Kidney glomerular epithelial cell (primary cell): Measurements from ENCODE around the gene PEX14.
"Not testable (repeated sequence)": the region's sequence is repeated elsewhere in the genome, so short reads cannot be mapped to it uniquely, and the experiment has no call there.

Experiments
- DNase-seq: peaks from one replicate; lab custom pipeline; 2025; lab: John Stamatoyannopoulos, UW

Gene PEX14

DNA sequence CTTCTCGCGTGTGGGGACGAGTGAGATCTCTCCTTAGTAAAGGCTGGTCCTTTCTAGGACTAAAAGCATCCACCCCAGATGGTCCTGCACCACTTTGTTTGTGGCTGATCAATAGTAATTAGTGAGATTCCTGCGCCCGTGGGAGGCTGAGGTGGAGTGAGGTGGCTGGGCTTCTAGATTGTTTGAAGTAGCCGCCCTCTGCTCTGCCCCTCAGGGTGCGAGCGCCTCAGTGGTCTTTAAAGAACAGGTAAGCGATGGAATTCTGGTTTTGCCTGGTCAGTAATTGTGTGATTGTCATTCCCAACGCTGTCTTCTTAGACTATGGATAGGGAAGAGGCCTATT lies 20.7 kb downstream of the PEX14 start:
- no peak for DNase-seq

DNA sequence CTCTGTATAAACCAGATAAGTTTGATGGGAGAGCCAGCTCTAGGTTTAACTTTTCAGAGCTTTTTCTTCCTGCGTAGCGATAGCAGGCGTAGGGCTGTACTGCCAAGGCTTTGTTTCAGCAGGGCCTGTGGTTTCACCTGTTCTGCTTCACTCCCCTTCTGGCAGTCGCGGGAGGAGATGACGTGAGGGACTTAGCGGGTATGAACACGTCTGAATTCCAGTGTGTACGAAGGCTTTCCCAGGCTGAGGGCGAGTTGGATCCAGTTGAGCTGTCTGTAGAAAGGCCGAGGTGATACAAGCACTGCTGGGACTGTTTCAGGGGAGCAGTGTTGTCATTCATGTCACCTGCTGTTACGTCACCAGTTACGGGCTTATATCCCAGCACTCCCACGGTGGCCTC lies 21.2 kb downstream of the PEX14 start:
- peak; percentile 90 for DNase-seq

DNA sequence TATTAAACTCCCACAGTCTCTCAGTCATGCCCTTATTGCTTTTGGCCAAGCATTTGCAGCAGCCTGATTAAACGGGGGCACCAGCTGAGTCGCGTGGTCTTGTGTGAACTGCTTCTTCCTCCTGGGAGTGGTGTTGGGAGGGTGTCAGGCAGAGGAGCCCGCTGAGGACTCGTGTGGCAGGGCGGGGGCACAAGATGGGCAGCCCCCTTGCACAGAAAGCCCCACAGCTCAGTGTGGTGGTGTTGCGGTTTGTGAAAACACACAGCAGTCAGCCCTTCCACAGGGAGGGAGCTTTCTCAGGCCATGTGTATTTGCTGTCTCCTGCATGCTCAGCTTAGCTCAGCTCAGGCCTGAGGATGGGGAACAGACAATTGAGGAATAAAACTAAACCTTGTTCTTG lies 22.4 kb downstream of the PEX14 start:
- no peak for DNase-seq

DNA sequence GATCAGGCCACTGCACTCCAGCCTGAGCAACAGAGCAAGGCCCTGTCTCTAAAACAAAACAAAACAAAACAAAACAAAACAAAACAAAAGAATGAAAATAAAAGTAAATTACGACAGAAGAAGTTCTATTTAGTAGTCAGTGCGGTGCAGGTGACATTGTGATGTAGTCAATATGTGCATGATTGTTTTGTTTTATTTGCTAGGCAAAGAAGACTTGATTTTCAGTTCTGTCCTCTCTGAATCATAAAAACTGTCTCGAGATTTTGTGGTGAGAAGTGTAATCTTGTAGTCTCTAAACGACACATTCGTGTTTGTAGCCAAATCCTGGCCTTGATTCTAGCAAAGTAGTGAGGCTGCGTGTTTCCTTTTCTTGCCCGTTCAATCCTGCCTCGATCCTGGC lies 23.5 kb downstream of the PEX14 start:
- DNase-seq: no peak

DNA sequence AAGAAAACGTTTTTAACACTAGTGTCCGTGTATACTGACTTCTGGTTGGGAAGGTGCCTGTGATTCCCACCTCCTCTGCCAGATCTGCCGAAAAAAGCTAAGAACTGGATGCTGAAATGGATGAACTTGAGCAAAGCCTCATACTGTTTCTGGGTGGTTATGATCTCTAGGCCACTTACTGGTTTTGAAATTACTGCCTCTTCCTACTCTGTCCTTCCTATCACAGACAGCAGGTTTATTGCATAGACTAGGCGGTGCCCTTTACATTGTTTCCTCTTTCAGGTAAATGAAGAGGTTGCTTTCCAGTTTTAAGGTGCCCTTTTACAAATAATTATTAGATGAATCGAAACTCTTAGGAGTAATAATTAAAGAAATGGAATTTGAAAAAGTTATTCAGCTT lies 27.5 kb downstream of the PEX14 start:
- no peak for DNase-seq

DNA sequence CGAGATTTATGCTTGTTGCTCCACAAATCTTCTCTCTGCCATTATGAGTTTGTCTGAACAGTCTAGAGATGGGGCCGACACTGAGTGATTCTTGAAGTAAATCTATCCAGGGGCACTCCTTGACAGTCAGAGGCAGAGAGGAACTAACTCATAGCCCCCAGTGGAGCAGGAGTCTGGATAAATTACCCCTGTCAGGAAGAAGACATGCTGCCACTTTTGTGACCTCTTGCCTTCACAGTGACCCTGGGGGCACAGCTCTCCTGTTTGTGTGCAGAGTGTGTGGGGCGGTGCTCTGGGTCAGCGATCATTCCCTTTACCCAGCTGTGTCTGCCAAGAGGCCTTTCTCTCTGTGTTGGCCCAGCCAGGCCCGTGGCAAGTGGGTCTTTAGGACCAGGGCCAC lies 29.5 kb downstream of the PEX14 start:
- no peak for DNase-seq

DNA sequence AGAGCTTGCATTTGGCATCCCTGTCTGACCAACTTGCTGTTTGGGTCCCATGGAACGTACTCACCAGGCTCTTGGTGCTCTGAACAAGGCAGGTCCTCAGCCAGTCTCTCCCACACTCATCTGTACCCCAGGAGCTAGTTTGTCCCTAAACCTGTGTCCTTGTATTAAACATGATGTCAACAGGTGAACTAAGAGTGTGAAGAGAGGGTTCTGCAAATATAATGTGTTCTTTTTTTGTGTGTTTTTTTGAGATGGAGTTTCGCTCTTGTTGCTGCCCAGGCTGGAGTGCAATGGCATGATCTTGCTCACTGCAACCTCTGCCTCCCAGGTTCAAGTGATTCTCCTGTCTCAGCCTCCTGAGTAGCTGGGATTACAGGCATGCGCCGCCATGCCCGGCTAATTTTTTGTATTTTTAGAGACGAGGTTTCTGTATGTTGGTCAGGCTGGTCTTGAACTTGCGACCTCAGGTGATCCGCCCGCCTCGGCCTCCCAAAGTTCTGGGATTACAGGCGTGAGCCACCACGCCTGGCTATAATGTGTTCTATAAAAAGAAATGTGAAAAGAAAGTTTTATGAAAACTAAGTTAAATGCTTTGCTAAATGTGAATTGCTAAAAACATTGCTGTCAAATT lies 31.4 kb downstream of the PEX14 start:
- not testable (repeated sequence) for DNase-seq

DNA sequence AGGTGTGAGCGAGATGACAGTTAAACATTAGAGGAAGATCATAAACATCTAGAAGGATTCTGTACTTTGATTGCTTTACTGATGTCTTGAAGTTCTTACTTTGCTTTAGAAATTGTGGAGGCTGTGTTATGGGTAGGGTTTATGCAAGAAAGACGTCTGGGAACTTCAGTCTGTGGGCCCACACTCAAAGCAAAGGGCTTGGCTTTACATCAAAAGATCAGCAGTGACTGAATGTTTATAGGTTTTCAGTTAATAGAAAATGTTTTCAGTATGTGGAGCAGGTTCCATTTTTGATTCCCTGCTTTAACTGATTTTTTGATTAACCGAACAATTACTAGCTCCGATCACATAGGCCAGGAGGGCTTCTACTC lies 31.9 kb downstream of the PEX14 start:
- DNase-seq: no peak

DNA sequence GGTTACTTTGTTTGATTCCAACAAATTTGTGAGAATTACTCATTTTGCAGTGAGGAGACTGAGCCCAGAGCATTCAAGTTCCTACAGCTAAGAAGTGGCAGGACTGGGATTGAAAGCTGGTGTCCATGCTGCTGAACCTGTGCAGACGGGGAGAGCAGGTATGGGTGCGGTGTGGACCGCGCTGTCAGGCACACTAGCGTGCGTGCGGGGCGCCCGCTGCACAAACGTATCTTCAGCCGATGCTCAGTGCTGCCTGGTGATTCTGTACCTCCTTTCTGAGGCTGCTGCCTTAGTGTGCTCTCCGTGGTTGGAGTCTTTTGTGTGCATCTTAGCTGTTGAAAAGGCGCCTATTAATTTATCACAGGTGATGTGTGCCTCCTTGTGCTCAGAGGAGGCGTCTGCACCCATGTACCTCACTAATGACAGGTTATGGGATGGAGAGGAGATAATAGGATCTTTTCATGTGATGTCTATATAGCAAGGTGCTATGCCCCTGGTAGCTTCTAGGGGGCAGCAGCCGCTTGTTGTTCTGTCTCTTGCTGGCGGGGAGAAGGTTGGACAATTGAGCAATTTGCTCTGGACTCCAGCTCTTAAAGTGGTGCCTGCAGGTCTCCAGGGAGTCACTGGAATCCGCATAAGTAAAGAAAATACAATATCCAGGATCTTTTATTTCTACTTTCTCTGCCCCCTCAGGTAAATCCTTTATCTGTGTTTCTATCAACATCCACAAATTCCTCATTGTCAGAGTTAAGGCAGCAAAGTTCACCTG lies 32.5 kb downstream of the PEX14 start:
- DNase-seq: peak; percentile 71

DNA sequence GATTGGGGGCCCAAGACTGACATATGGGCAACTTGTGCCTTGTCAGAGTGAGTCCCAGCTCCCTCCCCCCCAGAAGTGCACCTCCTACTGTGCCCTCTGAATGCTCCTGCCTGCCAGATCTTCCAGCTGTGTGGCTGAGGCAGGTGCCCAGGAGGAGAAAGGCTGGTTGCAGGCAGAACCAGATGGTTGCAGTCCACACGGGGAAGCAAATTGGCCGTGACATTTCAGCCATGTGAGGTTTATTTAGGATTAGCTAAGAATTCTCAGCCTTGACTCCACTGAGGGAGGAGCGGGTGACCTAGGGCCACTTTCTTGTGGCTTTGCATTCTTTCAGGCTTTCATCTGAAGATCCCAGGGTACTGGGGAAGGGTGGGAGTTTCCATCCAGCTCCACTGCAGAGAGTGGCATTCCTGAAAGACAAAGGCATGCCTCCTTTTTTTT lies 33.8 kb downstream of the PEX14 start:
- DNase-seq: peak; percentile 82

DNA sequence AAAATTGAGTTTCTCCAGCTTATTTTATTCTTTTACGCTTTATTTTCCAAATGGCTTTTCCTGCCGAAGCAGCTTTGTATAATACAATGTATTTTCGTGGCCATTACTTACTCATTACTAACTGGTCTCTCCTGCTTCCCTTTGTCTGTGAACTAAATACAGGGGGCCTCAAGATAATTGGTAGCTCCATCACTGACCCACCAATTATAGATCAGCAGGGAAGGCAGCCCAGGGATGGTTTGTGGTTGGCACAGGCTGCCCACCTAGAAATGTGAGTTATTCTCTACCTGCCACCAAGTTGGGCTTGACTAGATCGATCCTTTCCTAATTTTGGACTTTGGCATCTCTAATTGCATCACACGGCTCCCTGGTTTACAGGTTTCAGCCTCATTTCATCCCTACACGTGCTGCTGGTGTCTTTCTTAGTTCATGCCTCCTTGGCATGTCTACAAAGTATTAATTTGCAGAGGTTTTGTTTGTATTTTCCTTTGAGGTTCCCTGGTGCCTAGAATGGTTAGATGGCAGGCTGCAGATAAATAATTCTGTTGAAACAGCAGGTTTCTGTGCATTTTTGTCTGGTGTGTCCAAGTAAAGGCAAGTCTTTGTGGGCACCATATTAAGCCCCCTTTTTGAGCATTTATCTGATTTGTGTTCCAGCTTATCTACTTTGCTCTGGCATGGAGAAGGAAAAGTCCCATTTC lies 35.2 kb downstream of the PEX14 start:
- no peak for DNase-seq

DNA sequence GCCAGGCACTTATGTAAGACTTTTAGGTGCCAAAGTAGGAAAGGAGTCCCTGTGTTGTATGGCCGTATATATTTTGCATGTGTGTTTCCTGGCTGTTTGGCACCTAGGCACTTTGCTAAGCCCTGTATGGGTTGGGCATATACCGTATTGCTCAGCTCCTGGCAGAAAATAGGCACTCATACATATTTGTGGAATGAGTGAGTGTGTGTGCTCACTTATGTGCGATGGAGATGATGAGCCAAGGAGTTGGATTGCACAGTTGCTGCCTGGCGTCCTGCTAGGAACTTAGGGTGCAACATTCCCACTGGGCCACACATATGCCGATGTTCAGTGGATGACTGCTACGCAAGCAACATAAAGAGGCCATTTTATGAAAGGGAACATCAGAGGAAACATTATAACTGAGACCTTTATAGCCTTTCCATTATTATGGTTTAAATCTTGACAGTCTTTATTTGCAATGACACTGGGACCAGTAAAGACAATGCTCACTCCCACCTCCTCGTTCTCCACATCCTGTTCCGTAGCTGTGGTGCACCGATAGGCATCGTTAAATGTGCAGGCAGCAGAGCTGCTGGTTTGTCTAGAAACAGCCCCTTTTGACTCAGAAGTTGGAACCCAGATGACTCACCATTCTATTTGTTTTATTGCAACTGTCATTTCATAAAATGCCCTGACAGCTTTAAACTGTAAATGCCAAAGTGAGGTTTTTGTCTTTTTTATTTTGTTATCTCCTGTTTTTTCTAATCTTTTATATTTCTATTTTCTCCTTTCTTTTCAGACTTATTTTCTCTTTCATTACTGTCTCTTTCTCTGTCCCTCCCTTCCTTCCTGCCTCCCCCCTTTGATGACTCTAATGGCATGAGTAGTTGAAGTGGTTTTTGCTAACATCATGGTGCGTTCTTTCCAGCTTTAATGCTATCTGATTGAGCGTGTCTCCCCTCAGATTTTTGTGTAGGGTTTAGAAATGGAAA lies 36.1 kb downstream of the PEX14 start:
- DNase-seq: peak; percentile 82

DNA sequence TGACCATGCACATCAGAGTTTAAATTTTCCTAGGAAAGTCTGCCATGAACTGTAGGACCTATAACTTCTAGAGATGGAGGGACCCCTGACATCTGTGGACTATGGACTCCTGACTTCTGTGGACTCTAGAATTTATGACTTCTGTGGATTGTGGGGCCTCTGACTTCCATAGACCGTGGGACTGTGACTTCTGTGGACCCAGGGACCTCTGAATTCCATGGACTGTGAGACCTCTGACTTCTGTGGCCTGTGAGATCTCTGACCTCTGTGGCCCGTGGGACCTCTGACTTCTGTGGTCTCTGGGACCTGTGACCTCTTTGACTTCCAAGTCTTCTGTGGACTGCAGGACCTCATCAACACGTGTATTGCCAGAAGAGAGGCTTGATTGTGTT lies 36.7 kb downstream of the PEX14 start:
- no peak for DNase-seq

DNA sequence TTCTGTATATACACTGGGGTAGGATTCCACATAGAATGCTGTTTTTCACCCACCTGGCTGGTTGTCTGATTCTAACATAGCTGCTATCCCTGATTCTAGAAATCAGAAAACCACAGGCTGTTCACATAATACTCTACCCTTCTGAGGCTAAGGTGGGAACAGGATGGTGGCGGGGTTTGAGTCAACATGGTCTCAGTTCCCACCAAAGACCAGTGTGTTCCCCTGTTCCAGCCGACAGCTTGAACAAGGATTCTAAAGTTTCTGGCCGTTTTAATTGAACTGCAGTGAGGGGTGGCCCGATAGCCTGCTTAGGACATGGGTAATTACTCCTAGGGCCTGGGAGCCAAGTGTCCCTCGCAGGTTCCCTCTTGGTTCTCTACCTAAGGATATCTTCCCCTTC lies 38.4 kb downstream of the PEX14 start:
- DNase-seq: no peak

DNA sequence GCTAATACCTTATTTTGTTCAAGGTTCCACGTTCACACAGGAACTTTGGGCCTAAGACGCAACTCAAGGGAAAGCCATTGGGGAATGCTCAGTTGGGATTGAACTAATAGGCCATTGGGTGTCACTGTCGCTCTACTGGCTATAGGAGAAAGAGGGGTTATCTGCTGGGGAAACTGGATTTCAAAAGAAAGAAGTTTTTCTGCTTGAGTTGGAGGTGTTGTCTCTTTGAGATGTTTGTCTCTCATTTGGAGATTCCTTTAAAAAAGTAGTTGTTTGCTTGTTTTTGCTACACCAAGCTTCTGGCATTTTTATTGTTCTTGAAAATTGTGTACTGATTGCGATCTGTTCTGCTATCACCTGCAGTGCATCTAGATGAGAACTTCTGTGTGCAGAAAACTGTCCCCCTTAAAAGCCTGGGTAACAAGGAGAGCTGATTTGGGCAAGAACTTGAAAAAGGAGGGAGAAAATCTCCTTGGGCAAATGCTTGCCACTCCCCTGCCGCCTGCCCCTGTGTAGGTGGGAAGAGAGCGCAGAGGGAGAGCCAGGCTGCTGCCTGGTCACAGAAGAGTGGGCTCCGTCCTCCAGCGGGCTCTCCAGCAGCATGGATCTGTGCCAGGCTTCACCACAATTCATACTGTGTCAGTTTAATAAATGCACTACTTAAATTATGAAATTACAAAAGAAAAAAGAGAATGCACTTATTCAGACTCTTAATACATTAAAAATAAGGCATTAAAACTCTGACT lies 39.9 kb downstream of the PEX14 start:
- DNase-seq: peak; percentile 51

DNA sequence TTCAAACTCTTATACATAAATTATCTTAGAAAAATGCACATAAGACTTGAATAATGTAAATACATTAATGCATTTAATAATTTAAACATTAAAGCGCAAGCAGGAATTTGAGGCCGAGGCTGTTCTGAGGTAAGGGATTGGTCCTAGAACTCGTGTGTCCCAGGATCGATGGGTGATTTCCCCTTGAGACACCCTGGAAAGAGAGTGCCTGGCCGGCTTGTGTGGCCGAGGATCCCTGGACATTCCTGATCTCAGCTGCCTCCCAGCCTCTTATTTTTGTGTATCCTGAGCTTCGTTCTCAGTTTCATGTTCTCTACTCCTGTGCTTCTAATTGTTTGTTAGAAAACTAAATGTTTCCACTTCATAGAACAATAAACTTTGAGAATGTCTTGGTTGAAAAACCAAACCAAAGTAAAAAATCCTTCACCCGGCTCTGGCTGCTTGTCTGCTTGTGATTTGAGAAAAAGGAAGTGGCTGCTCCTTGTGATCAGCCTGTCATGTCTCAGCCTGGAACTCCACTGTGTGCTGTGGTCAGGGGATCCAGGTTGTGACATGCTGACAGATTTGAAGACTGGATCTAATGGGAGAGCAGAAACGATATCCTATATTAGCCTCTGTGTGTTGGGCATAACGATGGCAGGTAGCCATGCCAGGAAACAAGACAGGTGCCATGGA lies 40.7 kb downstream of the PEX14 start:
- peak; percentile 61 for DNase-seq

DNA sequence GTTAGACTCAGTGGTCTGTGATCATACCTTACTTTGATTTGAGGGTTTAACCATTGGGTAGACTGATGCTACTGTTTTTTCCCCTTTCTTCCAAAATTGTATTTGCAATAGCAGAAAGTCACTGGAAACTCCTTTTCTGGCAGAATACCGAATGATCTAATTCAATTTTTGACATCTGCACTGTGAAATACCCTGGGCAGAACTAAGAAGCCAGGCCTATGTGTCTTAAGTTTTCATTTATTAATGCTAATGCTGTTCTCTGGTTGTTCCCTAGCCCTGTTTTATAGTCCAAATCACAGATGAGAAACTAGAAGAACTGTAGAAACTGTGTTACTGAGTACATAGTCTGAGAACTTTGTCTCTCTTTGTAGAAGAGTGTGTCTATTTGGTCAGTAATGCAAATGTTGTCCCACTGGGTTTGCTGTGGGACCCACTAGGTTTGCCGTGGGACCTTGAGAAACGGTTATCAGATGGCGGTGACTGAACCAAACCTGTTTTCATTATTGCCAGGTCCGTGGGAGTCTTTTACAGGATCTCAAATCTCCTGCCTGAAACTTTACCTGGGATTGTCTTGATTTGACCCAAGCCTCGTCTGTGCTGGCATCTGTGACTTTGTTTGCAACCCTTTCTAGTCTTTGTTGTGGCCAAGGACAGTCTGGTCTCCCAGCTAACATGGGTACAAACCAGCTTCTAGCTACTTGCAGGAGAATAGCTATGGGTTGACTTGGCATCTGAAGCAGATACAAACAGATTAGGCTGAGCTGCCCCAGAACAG lies 41.4 kb downstream of the PEX14 start:
- no peak for DNase-seq

DNA sequence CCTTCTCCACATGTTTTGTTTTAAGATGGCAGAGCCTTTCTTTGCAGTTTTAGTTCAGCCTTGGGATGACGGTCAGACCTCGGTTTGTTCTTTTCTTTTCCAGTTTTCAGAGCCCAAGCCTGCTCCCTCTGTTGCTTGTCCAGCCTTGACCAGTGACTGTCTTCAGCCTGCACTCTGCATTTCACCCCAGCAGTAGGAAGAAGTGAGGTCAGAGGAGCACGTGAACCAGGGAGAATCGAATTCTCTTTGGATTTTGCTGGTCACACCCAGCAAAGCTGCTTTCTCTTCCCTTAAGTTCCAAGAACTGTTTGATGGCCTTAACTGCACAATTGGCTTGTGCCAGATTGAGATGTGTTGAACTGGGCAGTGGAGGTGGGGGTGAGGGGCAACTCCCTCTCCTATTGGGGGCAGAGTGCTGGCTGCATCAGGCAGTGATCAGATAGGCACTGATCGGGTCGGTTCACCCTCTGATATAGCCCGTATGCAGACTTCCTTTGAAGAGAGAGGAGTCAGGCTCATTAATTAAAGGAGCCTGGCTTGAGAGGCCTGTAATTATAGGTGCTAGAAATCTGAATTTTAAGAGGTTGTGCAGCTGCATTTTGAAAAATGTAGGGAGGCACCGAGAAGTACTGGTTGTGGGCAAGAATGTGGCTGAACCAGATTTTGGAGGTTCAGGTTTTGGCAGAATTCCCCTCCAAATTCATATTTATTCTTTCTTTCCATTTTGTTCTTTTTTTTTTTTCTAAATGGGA lies 42.4 kb downstream of the PEX14 start:
- DNase-seq: no peak

DNA sequence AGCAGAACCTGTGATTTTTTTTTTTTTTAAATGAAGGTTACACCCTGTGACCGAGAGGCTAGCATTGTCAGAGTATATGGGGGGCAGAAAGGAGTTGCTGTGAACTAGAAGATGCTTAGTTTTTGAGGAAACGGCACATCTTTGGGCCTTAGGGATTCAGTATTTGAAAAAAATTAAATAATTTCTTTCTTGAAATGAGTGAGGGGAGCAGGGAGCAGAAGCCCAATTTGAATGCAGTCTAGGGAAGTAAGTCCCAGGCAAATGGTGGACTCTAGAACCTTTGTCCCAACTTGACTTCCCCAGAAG lies 42.9 kb downstream of the PEX14 start:
- DNase-seq: no peak

DNA sequence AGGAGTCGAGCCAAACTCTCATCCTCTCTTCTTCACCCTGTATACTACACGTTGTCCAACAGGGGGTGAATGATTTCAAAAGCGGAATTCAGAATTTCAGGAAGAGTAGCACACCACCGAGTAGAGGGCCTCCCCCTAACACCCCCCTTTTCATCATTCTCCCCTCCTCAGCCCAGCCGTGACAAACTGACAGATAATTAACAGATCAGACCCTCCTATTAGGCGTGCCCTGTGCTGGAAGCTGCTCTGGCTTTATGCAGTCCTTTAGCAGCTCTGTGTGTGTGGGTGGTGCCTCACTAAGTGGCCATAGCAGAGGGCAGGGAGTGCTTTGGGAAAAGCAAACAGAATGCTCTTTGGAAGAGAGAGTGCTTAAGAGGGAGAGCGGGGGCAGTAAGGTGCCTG lies 44.3 kb downstream of the PEX14 start:
- DNase-seq: peak; percentile 37
